Left renal pelvis (tissue), 4 donors: ENCODE data around the gene QRSL1. TPM values are rescaled to one million over a fixed set of nuclear protein-coding genes. Genes with fewer than 3 reads are reported as not detected.
"Not testable (repeated sequence)": the region's sequence is repeated elsewhere in the genome, so short reads cannot be mapped to it uniquely, and the experiment has no call there.

ENCODE experiments used
- DNase-seq, 4 donors: peaks; one replicate each; pipeline ENCODE4 v3.0.0-alpha.2; 2013; ENCODE audit warnings: low read depth in 4 of 4, low spot score in 3 of 4
- polyA plus RNA-seq, 4 donors: library from polyadenylated mRNA; unstranded; fragments of 120-200 nt; gene quantifications; one replicate each; pipeline ENCODE4 v1.2.1, GENCODE V29; 2013; ENCODE audit not compliant: insufficient read length in 4 of 4

The QRSL1 gene
- polyA plus RNA-seq, 4 donors = 12.6 to 23.1 (median 19.1) TPM

- no peak for DNase-seq
These were observed 45.3 kb downstream of the QRSL1 start for GRCh38 chr6:106674541-106675229.

- no peak for DNase-seq
These were observed 47.9 kb downstream of the QRSL1 start for GRCh38 chr6:106677282-106677681.

GRCh38 chr6:106684011-106684410 lies 54.6 kb downstream of the QRSL1 start:
- DNase-seq = no peak

- DNase-seq = no peak
These were observed 56.5 kb downstream of the QRSL1 start for GRCh38 chr6:106685833-106686232.

- DNase-seq = no peak
These were observed 59.0 kb downstream of the QRSL1 start for GRCh38 chr6:106688177-106688951.

GRCh38 chr6:106692112-106692818 lies 62.9 kb downstream of the QRSL1 start:
- DNase-seq = no peak

GRCh38 chr6:106692819-106693208 lies 63.4 kb downstream of the QRSL1 start:
- DNase-seq = no peak

- no peak for DNase-seq
These were observed 64.0 kb downstream of the QRSL1 start for GRCh38 chr6:106693418-106693817.

GRCh38 chr6:106694343-106694742 lies 65.0 kb downstream of the QRSL1 start:
- peak in 1 of 4 donors; percentile 18 for DNase-seq

GRCh38 chr6:106700581-106700980 lies 71.2 kb downstream of the QRSL1 start:
- DNase-seq = no peak

- DNase-seq = not testable (repeated sequence)
These were observed 71.8 kb downstream of the QRSL1 start for GRCh38 chr6:106701201-106701600.

GRCh38 chr6:106702046-106702445 lies 72.7 kb downstream of the QRSL1 start:
- DNase-seq = no peak

- no peak for DNase-seq
These were observed 73.2 kb downstream of the QRSL1 start for GRCh38 chr6:106702451-106703110.

GRCh38 chr6:106704327-106704726 lies 74.9 kb downstream of the QRSL1 start:
- no peak for DNase-seq

- no peak for DNase-seq
These were observed 75.8 kb downstream of the QRSL1 start for GRCh38 chr6:106705156-106705555.

GRCh38 chr6:106710580-106710979 lies 81.2 kb downstream of the QRSL1 start:
- no peak for DNase-seq

GRCh38 chr6:106714281-106714680 lies 84.9 kb downstream of the QRSL1 start:
- DNase-seq = no peak

- no peak for DNase-seq
These were observed 86.5 kb downstream of the QRSL1 start for GRCh38 chr6:106715922-106716321.

- DNase-seq = no peak
These were observed 87.6 kb downstream of the QRSL1 start for GRCh38 chr6:106716966-106717365.
